ENCODE data around the gene BIRC6.
"Not testable (repeated sequence)": the region's sequence is repeated elsewhere in the genome, so short reads cannot be mapped to it uniquely, and the experiment has no call there.

The BIRC6 gene

GRCh38 chr2:32638548-32638947 lies 281.7 kb downstream of the BIRC6 start:
- not testable (repeated sequence) for DNase-seq; H3K4me3 ChIP-seq (ENCODE audit: insufficient read depth, low read depth, low read length, poor library complexity, severe bottlenecking); H3K27ac ChIP-seq (ENCODE audit: insufficient read depth, low read length, poor library complexity, severe bottlenecking); H3K9me3 ChIP-seq (ENCODE audit: control insufficient read depth, low read length); H3K4me1 ChIP-seq (ENCODE audit: control insufficient read depth, insufficient read depth, low read length, poor library complexity, severe bottlenecking); H3K27me3 ChIP-seq (replicated peaks; ENCODE audit: control insufficient read depth, insufficient read depth, low read length, poor library complexity, severe bottlenecking)
- peaks cover 62% of the 10 kb centered on the region for H3K36me3 ChIP-seq (ENCODE audit: control insufficient read depth, insufficient read depth, low read length)

GRCh38 chr2:32641180-32641579 lies 284.4 kb downstream of the BIRC6 start:
- Histone ChIP-seq H3K36me3 (ENCODE audit: control insufficient read depth, insufficient read depth, low read length) (peaks cover 43% of the 10 kb centered on the region), H3K4me1 (ENCODE audit: control insufficient read depth, insufficient read depth, low read length, poor library complexity, severe bottlenecking) (no peaks in the 10 kb centered on the region), H3K27me3 (replicated peaks; ENCODE audit: control insufficient read depth, insufficient read depth, low read length, poor library complexity, severe bottlenecking) (no peaks in the 10 kb centered on the region), H3K9me3 (ENCODE audit: control insufficient read depth, low read length) (no peaks in the 10 kb centered on the region), H3K27ac (ENCODE audit: insufficient read depth, low read length, poor library complexity, severe bottlenecking) (no peak overlapping the region), H3K4me3 (ENCODE audit: insufficient read depth, low read depth, low read length, poor library complexity, severe bottlenecking) (no peak overlapping the region)
- DNase-seq, result no peak

DNA sequence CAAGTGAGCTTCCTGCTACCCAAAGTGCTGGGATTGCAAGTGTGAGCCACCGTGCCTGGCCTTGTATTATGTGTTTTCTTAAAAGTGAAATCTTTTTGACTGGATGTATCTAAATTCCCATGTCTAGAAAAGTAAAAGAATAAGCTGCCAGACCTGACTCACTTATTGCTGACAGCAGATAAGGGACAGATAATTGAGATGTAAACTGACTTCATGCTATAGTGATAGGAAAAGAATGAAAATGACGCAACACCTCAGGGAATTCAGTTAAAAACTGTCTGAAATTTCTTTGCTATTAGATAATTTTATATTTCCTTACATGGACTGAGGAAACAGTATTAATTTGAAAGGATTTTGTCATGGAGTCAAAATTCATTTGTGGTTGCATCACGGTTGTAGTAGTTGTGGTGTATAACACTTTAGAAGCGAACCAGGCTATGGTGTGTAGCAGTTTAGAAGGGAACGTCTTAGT lies 290.4 kb downstream of the BIRC6 start:
- no peak overlapping the region for H3K4me3 ChIP-seq (ENCODE audit: insufficient read depth, low read depth, low read length, poor library complexity, severe bottlenecking)
- H3K27me3 ChIP-seq (replicated peaks; ENCODE audit: control insufficient read depth, insufficient read depth, low read length, poor library complexity, severe bottlenecking), result no peaks in the 10 kb centered on the region
- H3K27ac ChIP-seq (ENCODE audit: insufficient read depth, low read length, poor library complexity, severe bottlenecking), result no peak overlapping the region
- H3K4me1 ChIP-seq (ENCODE audit: control insufficient read depth, insufficient read depth, low read length, poor library complexity, severe bottlenecking), result no peaks in the 10 kb centered on the region
- no peak for DNase-seq
- no peaks in the 10 kb centered on the region for H3K9me3 ChIP-seq (ENCODE audit: control insufficient read depth, low read length)
- H3K36me3 ChIP-seq (ENCODE audit: control insufficient read depth, insufficient read depth, low read length), result peaks cover 24% of the 10 kb centered on the region

DNA sequence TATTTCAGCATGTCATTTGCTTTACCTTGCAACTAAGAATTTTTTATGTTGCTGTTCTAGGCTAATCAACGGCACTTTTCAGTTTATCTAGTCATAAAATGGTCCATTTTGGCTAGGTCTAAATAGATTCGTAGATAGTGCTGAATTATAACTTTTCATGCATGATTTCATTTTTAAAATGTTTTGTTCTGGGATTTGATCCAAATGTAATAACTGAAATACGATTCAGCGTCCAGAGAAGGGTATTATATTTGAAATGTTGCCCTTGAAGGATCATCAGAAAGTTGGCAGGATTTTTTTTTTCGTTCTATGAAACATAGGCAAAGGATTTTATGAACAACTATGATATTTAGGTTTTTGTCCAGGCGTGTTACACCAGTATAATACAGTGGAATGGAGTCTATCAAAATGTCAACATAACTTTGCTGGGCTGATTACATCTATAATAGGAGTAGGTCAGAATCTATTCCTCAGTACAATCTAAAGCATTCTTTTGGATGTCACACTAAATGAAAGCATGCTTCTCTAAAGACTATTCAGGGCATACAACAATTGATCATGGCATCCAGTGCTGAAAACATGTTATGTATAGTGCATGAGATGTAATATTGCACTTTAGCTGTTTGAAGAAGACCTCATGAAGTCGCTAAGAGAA lies 295.9 kb downstream of the BIRC6 start:
- Histone ChIP-seq H3K4me1 (ENCODE audit: control insufficient read depth, insufficient read depth, low read length, poor library complexity, severe bottlenecking) (no peaks in the 10 kb centered on the region), H3K4me3 (ENCODE audit: insufficient read depth, low read depth, low read length, poor library complexity, severe bottlenecking) (no peak overlapping the region), H3K27ac (ENCODE audit: insufficient read depth, low read length, poor library complexity, severe bottlenecking) (no peak overlapping the region), H3K27me3 (replicated peaks; ENCODE audit: control insufficient read depth, insufficient read depth, low read length, poor library complexity, severe bottlenecking) (no peaks in the 10 kb centered on the region), H3K9me3 (ENCODE audit: control insufficient read depth, low read length) (no peaks in the 10 kb centered on the region), H3K36me3 (ENCODE audit: control insufficient read depth, insufficient read depth, low read length) (peaks cover 14% of the 10 kb centered on the region)
- no peak for DNase-seq

DNA sequence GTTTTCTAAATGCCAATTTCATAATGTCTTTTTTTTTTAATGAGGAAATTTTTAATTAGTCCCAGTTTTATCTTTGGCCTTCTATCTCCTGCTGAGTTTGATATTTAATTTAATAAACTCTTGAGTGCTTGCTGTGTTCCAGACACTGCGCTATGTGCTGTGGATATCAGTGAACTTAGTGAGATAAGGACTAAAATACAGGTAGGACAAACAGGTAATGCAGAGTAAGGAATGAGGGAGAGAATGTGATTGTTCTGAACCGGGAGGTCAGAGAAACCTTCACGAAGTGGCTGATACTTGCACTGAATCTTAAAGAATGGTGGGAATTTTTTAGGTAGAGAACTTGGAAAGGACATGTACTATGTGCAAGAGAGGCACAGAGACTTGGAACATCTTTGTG lies 299.2 kb downstream of the BIRC6 start:
- H3K36me3 ChIP-seq (ENCODE audit: control insufficient read depth, insufficient read depth, low read length), result peaks cover 5% of the 10 kb centered on the region
- no peaks in the 10 kb centered on the region for H3K9me3 ChIP-seq (ENCODE audit: control insufficient read depth, low read length)
- H3K4me1 ChIP-seq (ENCODE audit: control insufficient read depth, insufficient read depth, low read length, poor library complexity, severe bottlenecking), result no peaks in the 10 kb centered on the region
- no peak overlapping the region for H3K27ac ChIP-seq (ENCODE audit: insufficient read depth, low read length, poor library complexity, severe bottlenecking)
- H3K4me3 ChIP-seq (ENCODE audit: insufficient read depth, low read depth, low read length, poor library complexity, severe bottlenecking), result no peak overlapping the region
- DNase-seq, result no peak
- no peaks in the 10 kb centered on the region for H3K27me3 ChIP-seq (replicated peaks; ENCODE audit: control insufficient read depth, insufficient read depth, low read length, poor library complexity, severe bottlenecking)

- Histone ChIP-seq H3K9me3 (ENCODE audit: control insufficient read depth, low read length) (no peaks in the 10 kb centered on the region), H3K4me3 (ENCODE audit: insufficient read depth, low read depth, low read length, poor library complexity, severe bottlenecking) (no peak overlapping the region), H3K27ac (ENCODE audit: insufficient read depth, low read length, poor library complexity, severe bottlenecking) (no peak overlapping the region), H3K4me1 (ENCODE audit: control insufficient read depth, insufficient read depth, low read length, poor library complexity, severe bottlenecking) (no peaks in the 10 kb centered on the region), H3K27me3 (replicated peaks; ENCODE audit: control insufficient read depth, insufficient read depth, low read length, poor library complexity, severe bottlenecking) (no peaks in the 10 kb centered on the region), H3K36me3 (ENCODE audit: control insufficient read depth, insufficient read depth, low read length) (no peaks in the 10 kb centered on the region)
- no peak for DNase-seq
Measured at GRCh38 chr2:32663864-32664263, 307.0 kb downstream of the BIRC6 start.

- no peak overlapping the region for H3K27ac ChIP-seq (ENCODE audit: insufficient read depth, low read length, poor library complexity, severe bottlenecking)
- H3K9me3 ChIP-seq (ENCODE audit: control insufficient read depth, low read length), result no peaks in the 10 kb centered on the region
- H3K36me3 ChIP-seq (ENCODE audit: control insufficient read depth, insufficient read depth, low read length), result no peaks in the 10 kb centered on the region
- DNase-seq, result no peak
- no peaks in the 10 kb centered on the region for H3K4me1 ChIP-seq (ENCODE audit: control insufficient read depth, insufficient read depth, low read length, poor library complexity, severe bottlenecking)
- H3K27me3 ChIP-seq (replicated peaks; ENCODE audit: control insufficient read depth, insufficient read depth, low read length, poor library complexity, severe bottlenecking), result no peaks in the 10 kb centered on the region
- H3K4me3 ChIP-seq (ENCODE audit: insufficient read depth, low read depth, low read length, poor library complexity, severe bottlenecking), result no peak overlapping the region
Measured at GRCh38 chr2:32666704-32667103, 309.9 kb downstream of the BIRC6 start.

- H3K9me3 ChIP-seq (ENCODE audit: control insufficient read depth, low read length), result no peaks in the 10 kb centered on the region
- no peak overlapping the region for H3K27ac ChIP-seq (ENCODE audit: insufficient read depth, low read length, poor library complexity, severe bottlenecking)
- no peak for DNase-seq
- H3K36me3 ChIP-seq (ENCODE audit: control insufficient read depth, insufficient read depth, low read length), result no peaks in the 10 kb centered on the region
- no peaks in the 10 kb centered on the region for H3K4me1 ChIP-seq (ENCODE audit: control insufficient read depth, insufficient read depth, low read length, poor library complexity, severe bottlenecking)
- H3K4me3 ChIP-seq (ENCODE audit: insufficient read depth, low read depth, low read length, poor library complexity, severe bottlenecking), result no peak overlapping the region
- H3K27me3 ChIP-seq (replicated peaks; ENCODE audit: control insufficient read depth, insufficient read depth, low read length, poor library complexity, severe bottlenecking), result no peaks in the 10 kb centered on the region
Measured at GRCh38 chr2:32668254-32668653, 311.4 kb downstream of the BIRC6 start.

All from effector memory CD4-positive, alpha-beta T cell (primary cell).